SU-DHL-6 (cell line): ENCODE data around the gene RANBP3.

Experiments used
- H2AFZ ChIP-seq: fragments of 200-600 bp; sonication (generic); 2 replicates; pipeline ENCODE4 v1.6.1; 2014; ENCODE audit warnings: low read depth, mild to moderate bottlenecking, moderate library complexity, mixed read lengths, antibody characterized with exemption, low read length; ENCODE audit not compliant: severe bottlenecking
- H3F3A ChIP-seq: fragments of 200-600 bp; shearing (Covaris generic); 2 replicates; pipeline ENCODE4 v1.6.0; 2016; ENCODE audit warnings: antibody characterized with exemption, mild to moderate bottlenecking; ENCODE audit not compliant: insufficient read depth
- H3K27ac ChIP-seq: fragments of 200-600 bp; sonication (generic); 2 replicates; pipeline ENCODE4 v1.5.1; 2016; ENCODE audit warnings: low read depth, mild to moderate bottlenecking, low read length, moderate library complexity, mixed read lengths
- H3K27me3 ChIP-seq: fragments of 200-600 bp; sonication (generic), shearing (Covaris generic); 2 replicates; pipeline ENCODE4 v1.6.0; 2014; ENCODE audit warnings: mild to moderate bottlenecking, low read length
- H3K36me3 ChIP-seq: fragments of 200-600 bp; sonication (generic); 2 replicates; pipeline ENCODE4 v1.6.1; 2014; ENCODE audit warnings: mild to moderate bottlenecking, low read length, mixed read lengths
- H3K4me2 ChIP-seq: fragments of 300-600, 200-600 bp; shearing (Covaris generic), sonication (generic); 2 replicates; pipeline ENCODE4 v1.6.0; 2014; ENCODE audit warnings: low read length, low read depth, mild to moderate bottlenecking; ENCODE audit not compliant: poor library complexity, severe bottlenecking
- H3K4me3 ChIP-seq: fragments of 200-600 bp; sonication (generic); 2 replicates; pipeline ENCODE4 v1.5.1; 2014; ENCODE audit warnings: antibody characterized with exemption, low read length, mild to moderate bottlenecking, mixed read lengths; ENCODE audit not compliant: insufficient read depth, poor library complexity, severe bottlenecking
- H3K79me2 ChIP-seq: fragments of 200-600 bp; sonication (generic); 2 replicates; pipeline ENCODE4 v1.6.1; 2014; ENCODE audit warnings: mild to moderate bottlenecking, low read length, moderate library complexity; ENCODE audit not compliant: insufficient read depth
- H3K9ac ChIP-seq: fragments of 200-600 bp; sonication (generic); 2 replicates; pipeline ENCODE4 v1.7.0; 2014; ENCODE audit warnings: mild to moderate bottlenecking, low read length
- H3K9me2 ChIP-seq: fragments of 200-600 bp; sonication (generic); replicated peaks from 2 replicates; pipeline ENCODE4 v1.6.1; 2014; ENCODE audit warnings: low read length; ENCODE audit not compliant: insufficient read depth
- H3K9me3 ChIP-seq: fragments of 200-600 bp; sonication (generic); 2 replicates; pipeline ENCODE4 v1.6.1; 2014; ENCODE audit warnings: low read length, mixed read lengths; ENCODE audit not compliant: insufficient read depth
- H4K20me1 ChIP-seq: fragments of 200-600 bp; sonication (generic); 2 replicates; pipeline ENCODE4 v1.6.1; 2014; ENCODE audit warnings: low read depth, mild to moderate bottlenecking, antibody characterized with exemption, low read length, moderate library complexity, mixed read lengths
- EZH2phosphoT487 ChIP-seq: fragments of 200-600 bp; sonication (generic), shearing (Covaris generic); conservative IDR thresholded peaks from 2 replicates; pipeline ENCODE4 v1.6.1; 2018; ENCODE audit warnings: mild to moderate bottlenecking, antibody characterized with exemption, low read length, moderate library complexity, mixed read lengths
- TF ChIP-seq, protein P1 (sequence below): fragments of 200-600 bp; sonication (generic); IDR thresholded peaks from one replicate; pipeline ENCODE4 v1.5.1; 2017; ENCODE audit warnings: antibody characterized with exemption, mild to moderate bottlenecking, low read length, moderate library complexity; ENCODE audit not compliant: insufficient read depth, poor library complexity, severe bottlenecking

The RANBP3 gene

GRCh38 chr19:6023936-6024335 lies 46.0 kb upstream of the RANBP3 start:
- no peaks in the 10 kb centered on the region for H4K20me1 ChIP-seq
- no peak overlapping the region for H2AFZ ChIP-seq
- H3K36me3 ChIP-seq, result no peaks in the 10 kb centered on the region
- H3K79me2 ChIP-seq, result no peaks in the 10 kb centered on the region
- no peak overlapping the region for H3K4me3 ChIP-seq
- no peaks in the 10 kb centered on the region for H3F3A ChIP-seq
- no peak overlapping the region for H3K4me2 ChIP-seq
- no peaks in the 10 kb centered on the region for H3K9me3 ChIP-seq
- no peak overlapping the region for H3K27ac ChIP-seq
- H3K9ac ChIP-seq, result no peak overlapping the region
- no peaks in the 10 kb centered on the region for H3K9me2 ChIP-seq
- no peak for TF ChIP-seq EZH2phosphoT487
- TF ChIP-seq, protein P1, sequence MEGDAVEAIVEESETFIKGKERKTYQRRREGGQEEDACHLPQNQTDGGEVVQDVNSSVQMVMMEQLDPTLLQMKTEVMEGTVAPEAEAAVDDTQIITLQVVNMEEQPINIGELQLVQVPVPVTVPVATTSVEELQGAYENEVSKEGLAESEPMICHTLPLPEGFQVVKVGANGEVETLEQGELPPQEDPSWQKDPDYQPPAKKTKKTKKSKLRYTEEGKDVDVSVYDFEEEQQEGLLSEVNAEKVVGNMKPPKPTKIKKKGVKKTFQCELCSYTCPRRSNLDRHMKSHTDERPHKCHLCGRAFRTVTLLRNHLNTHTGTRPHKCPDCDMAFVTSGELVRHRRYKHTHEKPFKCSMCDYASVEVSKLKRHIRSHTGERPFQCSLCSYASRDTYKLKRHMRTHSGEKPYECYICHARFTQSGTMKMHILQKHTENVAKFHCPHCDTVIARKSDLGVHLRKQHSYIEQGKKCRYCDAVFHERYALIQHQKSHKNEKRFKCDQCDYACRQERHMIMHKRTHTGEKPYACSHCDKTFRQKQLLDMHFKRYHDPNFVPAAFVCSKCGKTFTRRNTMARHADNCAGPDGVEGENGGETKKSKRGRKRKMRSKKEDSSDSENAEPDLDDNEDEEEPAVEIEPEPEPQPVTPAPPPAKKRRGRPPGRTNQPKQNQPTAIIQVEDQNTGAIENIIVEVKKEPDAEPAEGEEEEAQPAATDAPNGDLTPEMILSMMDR, result no peak
- H3K27me3 ChIP-seq, result no peaks in the 10 kb centered on the region

GRCh38 chr19:6023085-6023682 lies 45.2 kb upstream of the RANBP3 start:
- H3K9me2 ChIP-seq, result no peaks in the 10 kb centered on the region
- TF ChIP-seq, protein P1, result no peak
- TF ChIP-seq EZH2phosphoT487, result no peak
- no peak overlapping the region for H3K4me3 ChIP-seq
- no peak overlapping the region for H2AFZ ChIP-seq
- no peaks in the 10 kb centered on the region for H3K36me3 ChIP-seq
- no peaks in the 10 kb centered on the region for H3K79me2 ChIP-seq
- no peak overlapping the region for H3K4me2 ChIP-seq
- H3K9me3 ChIP-seq, result no peaks in the 10 kb centered on the region
- no peak overlapping the region for H3K27ac ChIP-seq
- no peaks in the 10 kb centered on the region for H3K27me3 ChIP-seq
- H3F3A ChIP-seq, result no peaks in the 10 kb centered on the region
- no peaks in the 10 kb centered on the region for H4K20me1 ChIP-seq
- H3K9ac ChIP-seq, result no peak overlapping the region

DNA sequence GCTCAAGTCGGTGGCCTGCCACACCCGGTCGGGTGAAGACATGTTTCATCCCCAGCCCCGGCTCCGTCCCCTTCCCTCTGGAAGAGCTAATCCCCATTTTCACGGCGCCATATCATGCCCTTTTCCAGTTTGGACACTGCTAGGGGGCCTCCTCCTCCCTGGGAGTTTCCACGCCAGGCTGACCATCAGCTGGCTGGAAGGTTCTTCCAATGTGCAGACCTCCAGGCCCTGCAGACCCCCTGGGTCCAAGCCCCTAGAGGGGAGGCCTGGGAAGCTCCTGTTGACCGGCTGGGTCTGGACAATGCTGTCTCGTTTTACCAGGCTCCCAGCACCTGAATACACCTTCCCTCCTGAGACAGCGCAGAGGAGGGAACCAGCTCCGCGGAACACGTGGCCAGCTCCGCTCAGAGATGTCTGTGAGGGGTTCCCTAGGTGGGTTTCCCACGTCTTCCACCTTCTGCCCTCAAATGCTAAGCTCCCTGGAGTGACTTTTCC lies 44.7 kb upstream of the RANBP3 start:
- Histone ChIP-seq H3K9me2 (no peaks in the 10 kb centered on the region), H3K27me3 (no peaks in the 10 kb centered on the region), H3K4me3 (no peak overlapping the region), H2AFZ (no peak overlapping the region), H3K27ac (no peak overlapping the region), H3K4me2 (no peak overlapping the region), H3K79me2 (no peaks in the 10 kb centered on the region), H4K20me1 (no peaks in the 10 kb centered on the region), H3K9me3 (no peaks in the 10 kb centered on the region), H3F3A (no peaks in the 10 kb centered on the region), H3K9ac (no peak overlapping the region), H3K36me3 (no peaks in the 10 kb centered on the region)
- no peak for TF ChIP-seq EZH2phosphoT487
- TF ChIP-seq, protein P1, result no peak
